HG02759 (cell line): ENCODE data around the gene DHDH.
"Not testable (repeated sequence)": the region's sequence is repeated elsewhere in the genome, so short reads cannot be mapped to it uniquely, and the experiment has no call there.

ENCODE experiments used
- ATAC-seq: cut with Tn5 transposase; IDR thresholded peaks from one replicate; pipeline ENCODE4 v1.9.1; 2021; ENCODE audit warnings: mild to moderate bottlenecking, moderate library complexity; ENCODE audit not compliant: unreplicated experiment

The DHDH gene

GRCh38 chr19:48914181-48914580 lies 19.3 kb upstream of the DHDH start:
- ATAC-seq: no peak

GRCh38 chr19:48915757-48916156 lies 17.7 kb upstream of the DHDH start:
- no peak for ATAC-seq

DNA sequence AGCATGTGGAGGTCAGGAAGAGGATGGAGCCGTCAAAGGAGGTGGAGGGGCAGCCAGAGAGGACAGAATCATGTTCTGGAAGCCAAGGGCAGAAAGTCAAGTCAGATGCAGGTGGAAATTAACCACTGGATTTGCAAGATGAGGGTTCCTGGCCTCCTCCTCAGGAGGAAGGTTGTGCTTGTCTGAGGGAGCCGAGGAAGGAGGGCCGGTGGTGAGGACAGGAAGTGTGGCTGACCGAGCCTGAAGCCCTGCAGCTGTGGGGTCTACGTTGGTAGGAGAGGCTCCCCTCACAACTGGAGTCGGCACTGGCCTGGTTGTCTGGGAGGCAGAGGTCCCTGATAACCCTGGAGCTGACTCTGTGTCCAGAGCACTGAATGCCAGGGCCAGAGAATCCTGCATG lies 15.4 kb upstream of the DHDH start:
- ATAC-seq: no peak

DNA sequence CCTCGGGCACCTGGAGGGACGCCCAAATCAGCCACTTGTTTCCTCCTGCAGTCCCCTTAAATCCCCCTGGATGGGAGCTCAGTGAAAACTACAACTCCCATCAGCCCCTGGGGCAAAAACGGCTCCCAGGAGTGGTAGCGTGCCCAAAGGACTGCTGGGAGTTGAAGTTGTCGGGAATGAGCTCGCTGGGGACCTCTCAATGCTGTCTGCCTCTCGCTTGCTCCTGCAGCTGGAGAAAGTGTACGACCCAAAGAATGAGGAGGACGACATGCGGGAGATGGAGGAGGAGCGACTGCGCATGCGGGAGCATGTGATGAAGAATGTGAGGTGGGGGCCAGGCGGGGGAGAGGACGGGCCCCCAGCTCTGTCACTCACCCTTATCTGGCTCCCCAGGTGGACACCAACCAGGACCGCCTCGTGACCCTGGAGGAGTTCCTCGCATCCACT lies 14.7 kb upstream of the DHDH start:
- ATAC-seq: no peak

DNA sequence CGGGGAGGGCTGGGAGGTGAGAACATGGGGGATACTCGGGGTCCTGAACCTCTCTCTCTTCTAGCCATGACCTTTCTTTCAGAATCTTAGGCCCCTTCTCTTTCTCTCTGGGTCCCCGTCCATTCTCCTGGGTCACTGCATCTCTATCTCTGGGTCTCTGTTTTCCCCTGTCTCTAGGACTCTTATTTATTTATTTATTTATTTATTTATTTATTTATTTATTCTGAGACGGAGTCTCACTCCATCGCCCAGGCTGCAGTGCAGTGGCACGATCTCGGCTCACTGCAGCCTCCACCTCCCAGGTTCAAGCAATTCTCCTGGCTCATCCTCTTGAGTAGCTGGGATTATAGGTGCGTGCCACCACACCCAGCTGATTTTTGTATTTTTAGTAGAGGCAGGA lies 14.2 kb upstream of the DHDH start:
- ATAC-seq: not testable (repeated sequence)

GRCh38 chr19:48920949-48921348 lies 12.6 kb upstream of the DHDH start:
- ATAC-seq: no peak

- ATAC-seq: no peak
Measured at GRCh38 chr19:48921721-48922500, 11.6 kb upstream of the DHDH start.

DNA sequence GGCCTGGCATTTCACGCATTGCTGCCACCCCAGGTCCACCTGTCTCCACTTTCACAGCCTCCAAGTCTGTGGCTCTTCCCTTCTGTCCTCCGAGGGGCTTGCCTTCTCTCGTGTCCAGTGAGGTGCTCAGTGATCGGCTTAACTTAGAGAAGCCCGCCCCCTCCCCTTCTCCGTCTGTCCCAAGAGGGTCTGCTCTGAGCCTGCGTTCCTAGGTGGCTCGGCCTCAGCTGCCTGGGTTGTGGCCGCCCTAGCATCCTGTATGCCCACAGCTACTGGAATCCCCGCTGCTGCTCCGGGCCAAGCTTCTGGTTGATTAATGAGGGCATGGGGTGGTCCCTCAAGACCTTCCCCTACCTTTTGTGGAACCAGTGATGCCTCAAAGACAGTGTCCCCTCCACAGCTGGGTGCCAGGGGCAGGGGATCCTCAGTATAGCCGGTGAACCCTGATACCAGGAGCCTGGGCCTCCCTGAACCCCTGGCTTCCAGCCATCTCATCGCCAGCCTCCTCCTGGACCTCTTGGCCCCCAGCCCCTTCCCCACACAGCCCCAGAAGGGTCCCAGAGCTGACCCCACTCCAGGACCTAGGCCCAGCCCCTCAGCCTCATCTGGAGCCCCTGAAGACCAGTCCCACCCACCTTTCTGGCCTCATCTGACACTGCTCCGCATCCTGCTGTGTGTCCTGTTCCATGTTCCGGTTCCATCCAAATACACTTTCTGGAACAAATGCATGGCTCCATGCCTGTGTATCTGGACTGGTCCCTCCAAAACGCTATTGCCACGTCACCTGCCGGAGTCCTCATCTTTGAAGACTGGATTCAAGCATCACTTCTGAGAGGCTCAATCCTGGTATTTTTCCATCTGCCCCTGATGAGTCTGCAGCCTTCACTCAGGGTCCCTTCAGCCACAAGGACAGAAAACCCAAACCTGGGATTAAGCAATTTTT lies 10.7 kb upstream of the DHDH start:
- ATAC-seq: no peak

- no peak for ATAC-seq
Measured at GRCh38 chr19:48925240-48925843, 8.2 kb upstream of the DHDH start.

GRCh38 chr19:48925890-48926289 lies 7.6 kb upstream of the DHDH start:
- not testable (repeated sequence) for ATAC-seq

- ATAC-seq: no peak
Measured at GRCh38 chr19:48926909-48927308, 6.6 kb upstream of the DHDH start.

GRCh38 chr19:48927692-48928091 lies 5.8 kb upstream of the DHDH start:
- ATAC-seq: not testable (repeated sequence)

DNA sequence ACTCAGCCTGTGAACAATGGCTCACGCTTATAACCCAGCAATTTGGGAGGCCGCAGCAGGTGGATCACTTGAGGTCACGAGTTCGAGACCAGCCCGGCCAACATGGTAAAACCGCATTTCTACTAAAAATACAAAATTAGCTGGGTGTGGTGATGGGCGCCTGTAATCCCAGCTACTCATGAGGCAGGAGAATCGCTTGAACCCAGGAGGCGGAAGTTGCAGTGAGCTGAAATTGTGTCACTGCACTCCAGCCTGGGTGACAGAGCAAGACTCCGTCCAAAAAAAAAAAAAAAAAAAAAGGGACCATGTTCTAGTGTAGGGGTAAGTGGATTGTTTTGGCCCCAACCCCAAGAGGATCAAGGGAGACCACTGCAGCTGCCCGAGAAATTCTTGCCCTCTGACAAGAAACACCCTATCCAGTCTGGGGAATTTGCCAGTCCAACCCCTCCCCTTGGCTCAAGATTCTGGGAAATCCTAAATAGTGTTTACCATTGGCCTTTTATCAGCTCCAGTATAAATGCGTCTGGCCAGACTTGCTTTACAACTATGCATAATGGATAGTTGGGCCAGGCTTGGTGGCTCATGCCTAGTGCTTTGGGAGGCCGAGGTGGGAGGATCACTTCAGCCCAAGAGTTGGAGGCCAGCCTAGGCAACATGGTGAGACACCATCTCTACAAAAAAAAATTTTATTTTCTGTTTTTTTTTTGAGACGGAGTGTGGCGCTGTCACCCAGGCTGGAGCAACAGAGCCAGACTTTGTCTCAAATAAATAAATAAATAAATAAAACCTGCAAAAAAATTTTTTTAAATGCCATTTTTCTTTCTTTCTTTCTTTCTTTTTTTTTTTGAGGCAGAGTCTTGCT lies 5.1 kb upstream of the DHDH start:
- no peak for ATAC-seq

DNA sequence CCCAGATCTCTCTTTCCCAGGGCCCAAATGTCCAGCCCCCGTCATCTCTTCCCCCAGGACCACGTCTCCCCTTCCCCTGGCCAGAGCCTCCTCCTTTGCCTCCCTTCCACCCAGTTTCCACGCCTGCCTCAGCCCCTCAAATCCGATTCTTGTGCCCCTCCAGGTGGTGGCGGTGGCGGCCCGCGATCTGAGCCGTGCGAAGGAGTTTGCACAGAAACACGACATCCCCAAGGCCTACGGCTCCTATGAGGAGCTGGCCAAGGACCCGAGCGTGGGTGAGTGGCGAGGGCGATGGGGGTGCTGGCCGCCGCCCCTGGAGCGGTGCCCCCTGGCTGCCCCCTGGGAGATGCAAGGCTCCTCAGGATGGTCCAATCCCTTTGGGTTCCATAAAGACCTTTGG lies 1.3 kb downstream of the DHDH start:
- no peak for ATAC-seq

DNA sequence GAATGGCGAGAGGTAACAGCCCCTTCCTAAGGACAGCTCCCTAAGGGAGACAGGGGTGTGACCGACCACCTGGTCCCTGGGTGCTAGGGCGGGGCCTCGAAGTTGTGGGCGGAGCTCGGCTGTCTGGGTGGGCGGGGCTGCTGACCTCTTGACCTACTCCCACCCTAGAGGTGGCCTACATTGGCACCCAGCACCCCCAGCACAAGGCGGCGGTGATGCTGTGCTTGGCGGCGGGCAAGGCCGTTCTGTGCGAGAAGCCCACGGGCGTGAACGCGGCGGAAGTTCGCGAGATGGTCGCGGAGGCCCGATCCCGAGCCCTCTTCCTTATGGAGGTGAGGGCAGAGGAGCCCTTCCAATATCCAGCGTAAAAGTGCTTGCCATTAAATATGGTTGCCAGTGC lies 2.4 kb downstream of the DHDH start:
- ATAC-seq: no peak

- no peak for ATAC-seq
Measured at GRCh38 chr19:48938256-48938655, 4.8 kb downstream of the DHDH start.

- ATAC-seq: no peak
Measured at GRCh38 chr19:48940902-48941301, 7.4 kb downstream of the DHDH start.

DNA sequence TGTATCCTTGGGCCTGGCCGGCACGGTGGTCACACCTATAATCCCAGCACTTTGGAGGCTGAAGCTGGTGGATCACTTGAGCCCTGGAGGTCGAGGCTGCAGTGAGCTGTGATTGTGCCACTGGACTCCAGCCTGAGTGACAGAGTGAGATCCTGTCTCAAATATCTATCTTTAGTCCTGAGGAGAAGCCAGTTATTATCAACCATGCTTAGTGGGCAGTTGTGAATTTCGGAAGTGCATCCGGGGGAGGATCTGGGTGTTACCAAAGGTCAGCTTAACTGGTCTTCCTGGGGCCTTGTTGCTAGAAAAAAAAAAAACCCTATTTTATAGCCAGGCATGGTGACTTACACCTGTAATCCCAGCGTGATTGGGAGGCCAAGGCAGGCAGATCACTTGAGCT lies 9.6 kb downstream of the DHDH start:
- no peak for ATAC-seq

DNA sequence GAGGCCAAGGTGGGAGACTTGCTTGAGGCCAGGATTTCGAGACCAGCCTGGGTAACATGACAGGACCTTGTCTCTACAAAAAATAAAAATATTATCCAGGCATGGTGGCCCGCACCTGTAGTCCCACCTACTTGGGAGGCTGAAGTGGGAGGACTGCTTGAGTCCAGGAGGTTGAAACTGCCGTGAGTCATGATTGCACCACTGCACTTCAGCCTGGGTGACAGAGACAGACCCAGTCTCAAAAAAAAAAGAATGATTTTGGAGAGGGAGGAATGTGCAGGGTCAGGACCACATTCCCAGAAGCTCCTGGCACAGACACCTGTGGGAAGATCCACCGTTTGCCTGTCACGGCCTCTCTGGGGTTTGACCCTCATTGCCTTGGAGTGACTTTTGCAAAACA lies 11.9 kb downstream of the DHDH start:
- ATAC-seq: no peak

GRCh38 chr19:48945817-48946216 lies 12.3 kb downstream of the DHDH start:
- no peak for ATAC-seq
